Naive thymus-derived CD4-positive, alpha-beta T cell (primary cell): ENCODE data around the gene KHNYN. TPM values are rescaled to one million over a fixed set of nuclear protein-coding genes. Genes with fewer than 3 reads are reported as not detected.

Experiments
- ATAC-seq: fragments of 150-1000 bp; cut with Tn5 transposase; 2 replicates; pipeline ENCODE4 v1.10.0; 2021; ENCODE audit warnings: mild to moderate bottlenecking, moderate library complexity
- CTCF ChIA-PET: fragments of 350-600 bp; sonication (Branson Sonifier 250); formaldehyde crosslinking; loops from one replicate; lab custom pipeline; 2021; ENCODE audit warnings: antibody characterized with exemption; lab: Charles Lee
- POLR2A ChIA-PET: fragments of 350-600 bp; sonication (Branson Sonifier 250); formaldehyde crosslinking; loops from one replicate; lab custom pipeline; 2021; ENCODE audit warnings: antibody characterized with exemption, inconsistent platforms; lab: Charles Lee
- DNase-seq, 9 donors: peaks; one replicate each; pipeline versions ENCODE4 v3.0.0 to v3.0.0-alpha.2; 2020 to 2022; ENCODE audit warnings: mixed read lengths in 1 of 9
- H3K27ac ChIP-seq: one replicate; pipeline ENCODE4 v1.7.0; 2013; ENCODE audit warnings: mild to moderate bottlenecking, low read depth, low read length, moderate library complexity
- H3K27me3 ChIP-seq, 2 donors: one replicate each; pipeline ENCODE4 v1.7.0; 2013; ENCODE audit warnings: low read length in 2 of 2, mild to moderate bottlenecking in 2 of 2, moderate library complexity in 2 of 2; ENCODE audit not compliant: control insufficient read depth in 2 of 2, insufficient read depth in 2 of 2
- H3K36me3 ChIP-seq, 3 experiments: 1 replicate in 2 of 3; 2 replicates in 1 of 3; pipeline ENCODE4 v1.7.0; 2013; ENCODE audit warnings: low read length in 3 of 3, mild to moderate bottlenecking in 3 of 3, moderate library complexity in 1 of 3; ENCODE audit not compliant: insufficient read depth in 3 of 3, control insufficient read depth in 2 of 3
- H3K4me1 ChIP-seq, 2 donors: one replicate each; pipeline ENCODE4 v1.7.0; 2013; ENCODE audit warnings: low read length in 2 of 2, mild to moderate bottlenecking in 2 of 2, moderate library complexity in 1 of 2; ENCODE audit not compliant: control insufficient read depth in 2 of 2, insufficient read depth in 2 of 2
- H3K4me3 ChIP-seq: 2 replicates; pipeline ENCODE4 v1.7.0; 2013; ENCODE audit warnings: mild to moderate bottlenecking, low read length
- H3K9me3 ChIP-seq, 3 experiments: 1 replicate in 2 of 3; 2 replicates in 1 of 3; pipeline ENCODE4 v1.7.0; 2013; ENCODE audit warnings: low read length in 3 of 3; ENCODE audit not compliant: control insufficient read depth in 2 of 3
- H3K27ac Mint-ChIP-seq, 9 donors: one replicate each; pipeline ENCODE4 v1.8.0; 2020 to 2022; ENCODE audit warnings: mixed read lengths in 9 of 9, mild to moderate bottlenecking in 8 of 9, moderate library complexity in 5 of 9, inconsistent platforms in 2 of 9
- H3K27me3 Mint-ChIP-seq, 5 donors: one replicate each; pipeline ENCODE4 v1.8.0; 2021 to 2022; ENCODE audit warnings: mixed read lengths in 5 of 5, mild to moderate bottlenecking in 1 of 5
- H3K36me3 Mint-ChIP-seq, 5 donors: one replicate each; pipeline ENCODE4 v1.8.0; 2020 to 2022; ENCODE audit warnings: mixed read lengths in 5 of 5, mild to moderate bottlenecking in 3 of 5, inconsistent platforms in 1 of 5
- H3K4me1 Mint-ChIP-seq, 7 donors: one replicate each; pipeline ENCODE4 v1.8.0; 2020 to 2022; ENCODE audit warnings: mixed read lengths in 7 of 7, mild to moderate bottlenecking in 3 of 7, inconsistent platforms in 1 of 7
- H3K4me3 Mint-ChIP-seq, 10 donors: one replicate each; pipeline ENCODE4 v1.8.0; 2020 to 2022; ENCODE audit warnings: mild to moderate bottlenecking in 10 of 10, mixed read lengths in 10 of 10, moderate library complexity in 6 of 10, inconsistent platforms in 2 of 10
- H3K9me3 Mint-ChIP-seq, 11 donors: one replicate each; pipeline ENCODE4 v1.8.0; 2020 to 2022; ENCODE audit warnings: mixed read lengths in 11 of 11, mild to moderate bottlenecking in 4 of 11, inconsistent platforms in 1 of 11, moderate library complexity in 1 of 11
- intact Hi-C, 2 donors: fragments of 100-400 bp; cut with micrococcal nuclease; formaldehyde crosslinking; loops; one replicate each; pipeline ENCODE4 v1.15.1; 2023
- polyA plus RNA-seq, 2 donors: library from polyadenylated mRNA; unstranded; fragments of 300-500 nt; fragmentation: Illumina TruSeq; gene quantifications; one replicate each; pipeline ENCODE4 v1.2.3, GENCODE V29; 2021
- total RNA-seq, 6 experiments: library from RNA in 5 of 6; stranded (reverse) in 5 of 6; gene quantifications; 1 replicate in 5 of 6; 2 replicates in 1 of 6; pipeline ENCODE4 v1.2.3 and lab custom pipeline; 2021 to 2026

Gene KHNYN
- total and polyA plus RNA-seq, 7 experiments from 2014 or later: 12.7 to 139 (median 118) TPM

- H3K4me1 Mint-ChIP-seq: peaks cover 19 to 59% (median 53%) of the 10 kb centered on the region in 7 donors
- peaks cover 0 to 47% (median 5%) of the 10 kb centered on the region in 3 experiments for H3K36me3 ChIP-seq
- peaks cover 24 to 41% of the 10 kb centered on the region in 2 donors for H3K4me1 ChIP-seq
These were observed 2.0 kb downstream of the KHNYN start for GRCh38 chr14:24431569-24432258.

GRCh38 chr14:24432259-24433131 is 2.7 kb downstream of the KHNYN start:
- Mint-ChIP-seq H3K4me3 (peak overlapping the region in 2 of 10 donors; percentile 82 to 87), H3K4me1 (peaks cover 25 to 59% (median 53%) of the 10 kb centered on the region in 7 donors), H3K27ac (peak overlapping the region in 7 of 9 donors; percentile 21 to 97 (median 97)), H3K36me3 (peaks cover 4 to 41% (median 16%) of the 10 kb centered on the region in 5 donors), H3K27me3 (no peaks in the 10 kb centered on the region), H3K9me3 (peaks cover 0 to 2% (median 0%) of the 10 kb centered on the region in 11 donors)
- Histone ChIP-seq H3K4me3 (no peak overlapping the region), H3K4me1 (peaks cover 32 to 42% of the 10 kb centered on the region in 2 donors), H3K9me3 (no peaks in the 10 kb centered on the region), H3K27me3 (no peaks in the 10 kb centered on the region), H3K36me3 (peaks cover 0 to 52% (median 5%) of the 10 kb centered on the region in 3 experiments), H3K27ac (no peak overlapping the region)
- DNase-seq: no peak
- no peak for ATAC-seq
- ChIA-PET POLR2A (interaction anchor here (1.0 to 15.7 kb wide), 12 partner anchors 9 to 271 kb away, joined by 3 to 293 read pairs (median 8); partner anchors contain the start of genes ADCY4, CIDEB, GMPR2 and IRF9), CTCF (interaction anchor here (0.6 to 10.1 kb wide), 21 partner anchors 9 to 615 kb away, joined by 3 to 317 read pairs (median 5); partner anchors contain the start of genes ADCY4, CIDEB, DHRS1 and LTB4R)
- intact Hi-C loops: loop anchor here in 1 of 2 donors (10.0 kb wide), 1 partner anchor 878 kb away; the partner anchor contains the start of genes THTPA and ZFHX2

More at GRCh38 chr14:24431569-24432258, 2.0 kb downstream of the KHNYN start:
- POLR2A ChIA-PET: interaction anchor here (0.6 to 15.7 kb wide), 16 partner anchors 9 to 928 kb away, joined by 3 to 293 read pairs (median 10); partner anchors contain the start of genes ADCY4, CHMP4A, CIDEB and DHRS1
- Mint-ChIP-seq H3K4me3 (peak overlapping the region; percentile 82 to 96 (median 91)), H3K9me3 (peaks cover 0 to 2% (median 0%) of the 10 kb centered on the region in 11 donors), H3K27ac (peak overlapping the region; percentile 51 to 97 (median 96)), H3K27me3 (no peaks in the 10 kb centered on the region), H3K36me3 (peaks cover 4 to 37% (median 14%) of the 10 kb centered on the region in 5 donors)
- Histone ChIP-seq H3K4me3 (peak overlapping the region; percentile 96), H3K9me3 (no peaks in the 10 kb centered on the region), H3K27me3 (no peaks in the 10 kb centered on the region), H3K27ac (peak overlapping the region; percentile 99)
- DNase-seq (peak; percentile 76 to 91 (median 86)), ATAC-seq (peak; percentile 77)
- CTCF ChIA-PET: interaction anchor here (0.7 to 10.1 kb wide), 21 partner anchors 9 to 356 kb away, joined by 3 to 317 read pairs (median 5); partner anchors contain the start of genes ADCY4, CIDEB, DHRS1 and LTB4R
- intact Hi-C loops: loop anchor here (1.0 to 10.0 kb wide), 16 partner anchors 11 to 1129 kb away; partner anchors contain the start of genes SDR39U1 (in 2 of the 2), TINF2 (in 2 of the 2), DCAF11 (in 1 of the 2) and DHRS1 (in 1 of the 2)

GRCh38 chr14:24434036-24434435 is 4.3 kb downstream of the KHNYN start:
- Mint-ChIP-seq H3K9me3 (peaks cover 0 to 2% (median 0%) of the 10 kb centered on the region in 11 donors), H3K27me3 (no peaks in the 10 kb centered on the region), H3K36me3 (peaks cover 4 to 53% (median 20%) of the 10 kb centered on the region in 5 donors), H3K27ac (no peak overlapping the region), H3K4me1 (peaks cover 35 to 64% (median 63%) of the 10 kb centered on the region in 7 donors), H3K4me3 (peak overlapping the region in 1 of 10 donors; percentile 16)
- peaks cover 32 to 44% of the 10 kb centered on the region in 2 donors for H3K4me1 ChIP-seq
- no peak overlapping the region for H3K4me3 ChIP-seq
- ChIA-PET CTCF (interaction anchor here (1.0 to 10.1 kb wide), 3 partner anchors 10 to 126 kb away, joined by 4 to 317 read pairs (median 4); partner anchors contain the start of genes ADCY4, CIDEB and RIPK3), POLR2A (interaction anchor here (1.0 to 15.7 kb wide), 3 partner anchors 8 to 163 kb away, joined by 5 to 293 read pairs (median 8); partner anchors contain the start of genes ADCY4 and RIPK3)
- no peak for DNase-seq
- H3K36me3 ChIP-seq: peaks cover under 1 to 67% (median 12%) of the 10 kb centered on the region in 3 experiments
- H3K27me3 ChIP-seq: no peaks in the 10 kb centered on the region
- intact Hi-C loops: loop anchor here in 1 of 2 donors (10.0 kb wide), 1 partner anchor 879 kb away; the partner anchor contains the start of genes THTPA and ZFHX2
- no peak for ATAC-seq
- no peaks in the 10 kb centered on the region for H3K9me3 ChIP-seq
- H3K27ac ChIP-seq: no peak overlapping the region

DNA sequence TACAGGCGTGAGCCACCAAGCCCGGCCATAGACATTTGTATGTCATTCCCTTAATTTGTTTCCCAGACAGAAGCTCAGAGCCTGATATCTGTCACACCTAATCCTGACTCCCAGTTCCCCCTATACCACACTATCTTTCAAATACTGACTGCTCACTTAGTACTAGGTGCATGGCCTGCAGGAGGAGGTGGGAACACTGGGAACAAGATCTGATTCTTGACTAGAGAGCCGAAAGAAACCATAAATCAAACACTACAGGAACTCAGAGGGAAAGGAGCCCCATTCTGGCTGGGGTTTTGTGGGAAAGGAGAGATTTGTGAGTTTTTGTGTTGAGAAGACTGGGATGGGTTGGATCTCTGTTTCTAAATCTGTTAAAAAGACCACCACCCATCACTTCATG is 4.9 kb downstream of the KHNYN start:
- H3K9me3 Mint-ChIP-seq: peaks cover 0 to 2% (median 0%) of the 10 kb centered on the region in 11 donors
- DNase-seq (no peak), ATAC-seq (no peak)
- peaks cover 4 to 58% (median 20%) of the 10 kb centered on the region in 5 donors for H3K36me3 Mint-ChIP-seq
- H3K27ac Mint-ChIP-seq: peak overlapping the region in 2 of 9 donors; percentile 23 to 81
- H3K4me3 Mint-ChIP-seq: no peak overlapping the region
- Histone ChIP-seq H3K27ac (no peak overlapping the region), H3K27me3 (no peaks in the 10 kb centered on the region), H3K4me1 (peaks cover 26 to 38% of the 10 kb centered on the region in 2 donors), H3K4me3 (no peak overlapping the region), H3K9me3 (no peaks in the 10 kb centered on the region), H3K36me3 (peaks cover 6 to 73% (median 14%) of the 10 kb centered on the region in 3 experiments)
- intact Hi-C loops: loop anchor here in 1 of 2 donors (10.0 kb wide), 1 partner anchor 880 kb away; the partner anchor contains the start of genes THTPA and ZFHX2
- H3K4me1 Mint-ChIP-seq: peaks cover 35 to 65% (median 63%) of the 10 kb centered on the region in 7 donors
- no peaks in the 10 kb centered on the region for H3K27me3 Mint-ChIP-seq
- ChIA-PET CTCF (interaction anchor here (1.0 to 10.1 kb wide), 2 partner anchors 11 to 100 kb away, joined by 4 to 317 read pairs; partner anchors contain the start of genes ADCY4 and RIPK3), POLR2A (interaction anchor here (1.0 to 15.7 kb wide), 2 partner anchors 100 to 164 kb away, joined by 5 to 293 read pairs; partner anchors contain the start of genes ADCY4 and RIPK3)

- no peaks in the 10 kb centered on the region for H3K27me3 Mint-ChIP-seq
- Histone ChIP-seq H3K36me3 (peaks cover 8 to 80% (median 14%) of the 10 kb centered on the region in 3 experiments), H3K27me3 (no peaks in the 10 kb centered on the region), H3K4me3 (no peak overlapping the region), H3K9me3 (no peaks in the 10 kb centered on the region), H3K27ac (no peak overlapping the region), H3K4me1 (peaks cover 26 to 38% of the 10 kb centered on the region in 2 donors)
- peak overlapping the region in 2 of 10 donors; percentile 15 to 23 for H3K4me3 Mint-ChIP-seq
- ATAC-seq (no peak), DNase-seq (no peak)
- H3K36me3 Mint-ChIP-seq: peaks cover 4 to 59% (median 20%) of the 10 kb centered on the region in 5 donors
- peaks cover 0 to 2% (median 0%) of the 10 kb centered on the region in 11 donors for H3K9me3 Mint-ChIP-seq
- intact Hi-C loops: loop anchor here in 1 of 2 donors (10.0 kb wide), 1 partner anchor 880 kb away; the partner anchor contains the start of genes THTPA and ZFHX2
- CTCF ChIA-PET: interaction anchor here (1.0 to 10.1 kb wide), 3 partner anchors 11 to 101 kb away, joined by 3 to 317 read pairs (median 4); partner anchors contain the start of genes ADCY4 and RIPK3
- peak overlapping the region in 6 of 9 donors; percentile 23 to 78 (median 53) for H3K27ac Mint-ChIP-seq
- H3K4me1 Mint-ChIP-seq: peaks cover 35 to 66% (median 64%) of the 10 kb centered on the region in 7 donors
- POLR2A ChIA-PET: interaction anchor here (0.8 to 15.7 kb wide), 7 partner anchors 9 to 220 kb away, joined by 3 to 293 read pairs (median 5); partner anchors contain the start of genes ADCY4, MDP1, RIPK3 and TINF2
These were observed 5.5 kb downstream of the KHNYN start for GRCh38 chr14:24435192-24435810.
